Endodermal cell (in vitro differentiated cells): ENCODE data around the gene CHRNA10. TPM values are rescaled to one million over a fixed set of nuclear protein-coding genes. Genes with fewer than 3 reads are reported as not detected.
A peak's percentile ranks its signal among the peaks of the same experiment; 100 is the strongest.

Experiments
- DNase-seq: peaks from one replicate; pipeline ENCODE4 v3.0.0-alpha.2; 2017
- H3K27ac ChIP-seq: 2 replicates; pipeline ENCODE4 v1.5.1; 2013; ENCODE audit warnings: mild to moderate bottlenecking, low read depth, low read length, moderate library complexity
- H3K27me3 ChIP-seq: 2 replicates; pipeline ENCODE4 v1.6.1; 2013; ENCODE audit warnings: mild to moderate bottlenecking, low read length, moderate library complexity; ENCODE audit not compliant: insufficient read depth, control insufficient read depth, poor library complexity, severe bottlenecking
- H3K36me3 ChIP-seq: 2 replicates; pipeline ENCODE4 v1.7.0; 2013; ENCODE audit warnings: mild to moderate bottlenecking, low read length, moderate library complexity; ENCODE audit not compliant: control insufficient read depth, insufficient read depth
- H3K4me1 ChIP-seq: one replicate; pipeline ENCODE4 v1.7.0; 2013; ENCODE audit warnings: low read length; ENCODE audit not compliant: control insufficient read depth, insufficient read depth
- H3K4me3 ChIP-seq: 2 replicates; pipeline ENCODE4 v1.5.1; 2013; ENCODE audit warnings: mild to moderate bottlenecking, low read length, moderate library complexity
- H3K9ac ChIP-seq: 2 replicates; pipeline ENCODE4 v1.6.1; 2013; ENCODE audit warnings: mild to moderate bottlenecking, low read length, moderate library complexity; ENCODE audit not compliant: poor library complexity, severe bottlenecking; ENCODE audit errors: extremely low read depth
- H3K9me3 ChIP-seq: 2 replicates; pipeline ENCODE4 v1.6.1; 2013; ENCODE audit warnings: mild to moderate bottlenecking, low read length, moderate library complexity; ENCODE audit not compliant: control insufficient read depth
- H3K27ac Mint-ChIP-seq: 2 replicates; pipeline ENCODE4 v1.8.0; 2020; ENCODE audit warnings: mixed read lengths
- H3K27me3 Mint-ChIP-seq: 2 replicates; pipeline ENCODE4 v1.8.0; 2021; ENCODE audit warnings: mild to moderate bottlenecking, mixed read lengths; ENCODE audit not compliant: insufficient read depth
- H3K36me3 Mint-ChIP-seq: 2 replicates; pipeline ENCODE4 v1.8.0; 2020; ENCODE audit warnings: low read depth, mixed read lengths
- H3K4me1 Mint-ChIP-seq: 2 replicates; pipeline ENCODE4 v1.8.0; 2020; ENCODE audit warnings: mixed read lengths
- H3K4me3 Mint-ChIP-seq: 2 replicates; pipeline ENCODE4 v1.8.0; 2020; ENCODE audit warnings: mild to moderate bottlenecking, moderate library complexity, mixed read lengths
- H3K9me3 Mint-ChIP-seq: 2 replicates; pipeline ENCODE4 v1.8.0; 2020; ENCODE audit warnings: mild to moderate bottlenecking, mixed read lengths
- WGBS, 2 experiments: methylation state at CpG; one replicate each; pipeline versions ENCODE4 v1.1.5 to v1.1.7; 2013; ENCODE audit warnings: missing lambda C conversion rate in 2 of 2, mixed read lengths in 1 of 2; ENCODE audit not compliant: insufficient coverage in 1 of 2, insufficient read length in 1 of 2; 5-methylcytosine and 5-hydroxymethylcytosine counted together
- total RNA-seq, 2 donors: library from RNA; stranded (reverse); fragmentation: NEBNext Ultra II Directional in 1 of 2; extraction: Animal tissue kit (Norgen Biotek cat#: 25700) in 1 of 2; gene quantifications; 2 replicates in 1 of 2; 3 replicates in 1 of 2; pipeline ENCODE4 v1.2.1, GENCODE V29; 2021
- TF ChIP-seq, protein P1 (sequence below): fragments of 200-600 bp; sonication (generic); conservative IDR thresholded peaks from 2 replicates; pipeline ENCODE4 v1.5.0; 2021; ENCODE audit warnings: antibody characterized with exemption, mild to moderate bottlenecking

Gene CHRNA10
- total RNA-seq, 2 donors from 2014 or later: 1.8 TPM

DNA sequence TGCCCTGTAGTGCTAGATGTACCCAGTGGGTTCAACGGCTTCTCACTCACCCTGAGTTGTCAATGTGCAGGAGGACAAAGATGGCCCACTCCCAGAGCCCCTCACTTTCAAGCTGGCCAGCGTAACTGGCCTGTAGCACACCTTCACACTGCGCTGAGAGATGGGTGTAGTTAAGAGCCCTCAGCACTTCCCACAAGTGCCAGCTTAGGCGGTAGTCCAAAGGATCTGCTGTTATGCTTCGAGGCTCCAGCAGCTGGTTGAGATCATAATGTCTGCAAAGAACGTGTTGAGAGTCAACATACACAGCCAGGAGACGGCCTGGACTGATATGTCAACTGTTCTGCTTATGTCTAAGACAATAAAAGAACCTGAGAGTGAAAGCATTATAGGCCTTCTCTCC is 14.7 kb upstream of the CHRNA10 start:
- TF ChIP-seq, protein P1, sequence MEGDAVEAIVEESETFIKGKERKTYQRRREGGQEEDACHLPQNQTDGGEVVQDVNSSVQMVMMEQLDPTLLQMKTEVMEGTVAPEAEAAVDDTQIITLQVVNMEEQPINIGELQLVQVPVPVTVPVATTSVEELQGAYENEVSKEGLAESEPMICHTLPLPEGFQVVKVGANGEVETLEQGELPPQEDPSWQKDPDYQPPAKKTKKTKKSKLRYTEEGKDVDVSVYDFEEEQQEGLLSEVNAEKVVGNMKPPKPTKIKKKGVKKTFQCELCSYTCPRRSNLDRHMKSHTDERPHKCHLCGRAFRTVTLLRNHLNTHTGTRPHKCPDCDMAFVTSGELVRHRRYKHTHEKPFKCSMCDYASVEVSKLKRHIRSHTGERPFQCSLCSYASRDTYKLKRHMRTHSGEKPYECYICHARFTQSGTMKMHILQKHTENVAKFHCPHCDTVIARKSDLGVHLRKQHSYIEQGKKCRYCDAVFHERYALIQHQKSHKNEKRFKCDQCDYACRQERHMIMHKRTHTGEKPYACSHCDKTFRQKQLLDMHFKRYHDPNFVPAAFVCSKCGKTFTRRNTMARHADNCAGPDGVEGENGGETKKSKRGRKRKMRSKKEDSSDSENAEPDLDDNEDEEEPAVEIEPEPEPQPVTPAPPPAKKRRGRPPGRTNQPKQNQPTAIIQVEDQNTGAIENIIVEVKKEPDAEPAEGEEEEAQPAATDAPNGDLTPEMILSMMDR: no peak
- WGBS, 2 experiments: 96 to 97% methylated on average over 7 of the region's 7 CpGs
- peak overlapping the region; percentile 46 for H3K27ac Mint-ChIP-seq
- Histone ChIP-seq H3K4me1 (no peaks in the 10 kb centered on the region), H3K27ac (no peak overlapping the region), H3K9me3 (no peaks in the 10 kb centered on the region), H3K9ac (no peak overlapping the region), H3K4me3 (no peak overlapping the region), H3K27me3 (no peaks in the 10 kb centered on the region), H3K36me3 (peaks cover 74% of the 10 kb centered on the region)
- H3K4me1 Mint-ChIP-seq: no peaks in the 10 kb centered on the region
- no peaks in the 10 kb centered on the region for H3K27me3 Mint-ChIP-seq
- H3K4me3 Mint-ChIP-seq: no peak overlapping the region
- H3K36me3 Mint-ChIP-seq: peaks cover 72% of the 10 kb centered on the region
- DNase-seq: no peak
- H3K9me3 Mint-ChIP-seq: no peaks in the 10 kb centered on the region

DNA sequence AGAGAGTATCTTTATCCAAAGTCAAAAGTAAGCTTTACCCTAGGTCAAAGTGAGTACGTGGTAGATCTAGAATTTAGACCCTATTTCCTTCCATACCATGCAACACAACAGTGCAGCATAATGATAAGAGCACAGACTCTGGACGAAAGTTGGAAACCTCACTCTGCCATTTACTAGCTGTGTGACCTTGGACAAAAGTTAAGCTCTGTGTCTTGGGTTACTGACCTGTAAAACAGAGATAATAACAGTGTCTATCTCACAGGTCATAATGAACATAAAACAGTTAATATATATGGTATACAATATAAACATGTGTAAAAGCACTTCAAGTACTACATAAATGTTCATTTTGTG is 13.6 kb upstream of the CHRNA10 start:
- Mint-ChIP-seq H3K27ac (no peak overlapping the region), H3K36me3 (peaks cover 76% of the 10 kb centered on the region), H3K4me3 (no peak overlapping the region), H3K4me1 (no peaks in the 10 kb centered on the region), H3K27me3 (no peaks in the 10 kb centered on the region), H3K9me3 (no peaks in the 10 kb centered on the region)
- H3K27ac ChIP-seq: no peak overlapping the region
- TF ChIP-seq, protein P1: no peak
- 96% methylated on average over 2 of the region's 2 CpGs; no CpG with 5 or more reads in 1 of the 2 experiments for WGBS, 2 experiments
- DNase-seq: no peak
- H3K27me3 ChIP-seq: no peaks in the 10 kb centered on the region
- H3K36me3 ChIP-seq: peaks cover 78% of the 10 kb centered on the region
- H3K9ac ChIP-seq: no peak overlapping the region
- H3K4me1 ChIP-seq: no peaks in the 10 kb centered on the region
- H3K9me3 ChIP-seq: no peaks in the 10 kb centered on the region
- no peak overlapping the region for H3K4me3 ChIP-seq

DNA sequence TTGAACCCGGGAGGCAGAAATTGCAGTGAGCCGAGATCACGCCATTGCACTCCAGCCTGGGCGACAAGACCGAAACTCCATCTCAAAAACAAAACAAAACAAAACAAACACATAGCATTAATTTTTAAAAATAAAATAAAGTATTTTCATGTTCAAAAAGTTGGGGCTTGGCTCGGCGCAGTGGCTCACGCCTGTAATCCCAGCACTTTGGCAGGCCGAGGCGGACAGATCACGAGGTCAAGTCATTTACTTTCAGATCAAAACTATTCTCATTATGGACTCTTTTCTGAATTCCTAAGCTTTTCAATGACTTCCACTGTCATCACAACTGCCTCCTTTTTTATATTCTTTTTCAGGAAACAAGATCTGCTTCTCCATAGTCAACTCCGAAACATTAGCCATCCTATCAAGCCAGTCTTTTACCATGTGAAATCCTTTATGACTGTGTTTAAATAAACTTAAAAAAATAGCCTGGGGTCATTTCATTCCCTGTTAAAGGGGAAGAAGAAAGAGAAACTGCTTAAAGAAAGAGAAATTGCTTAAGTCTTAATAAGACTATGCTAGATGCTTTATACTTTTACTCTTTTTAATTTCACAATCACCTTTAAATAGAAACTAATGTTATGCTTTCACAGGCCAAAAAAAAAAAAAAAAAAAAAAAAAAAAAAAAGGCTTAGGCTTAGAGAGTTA is 13.1 kb upstream of the CHRNA10 start:
- no peak overlapping the region for H3K27ac ChIP-seq
- Mint-ChIP-seq H3K4me3 (no peak overlapping the region), H3K4me1 (no peaks in the 10 kb centered on the region), H3K9me3 (no peaks in the 10 kb centered on the region), H3K36me3 (peaks cover 75% of the 10 kb centered on the region), H3K27ac (peak overlapping the region; percentile 21), H3K27me3 (no peaks in the 10 kb centered on the region)
- DNase-seq: no peak
- WGBS, 2 experiments: 99% methylated on average over 6 to 7 of the region's 12 CpGs
- TF ChIP-seq, protein P1: no peak
- H3K4me1 ChIP-seq: no peaks in the 10 kb centered on the region
- no peaks in the 10 kb centered on the region for H3K27me3 ChIP-seq
- no peaks in the 10 kb centered on the region for H3K9me3 ChIP-seq
- no peak overlapping the region for H3K9ac ChIP-seq
- no peak overlapping the region for H3K4me3 ChIP-seq
- peaks cover 79% of the 10 kb centered on the region for H3K36me3 ChIP-seq
